ENCODE measurements around the gene SHF.

The SHF gene

DNA sequence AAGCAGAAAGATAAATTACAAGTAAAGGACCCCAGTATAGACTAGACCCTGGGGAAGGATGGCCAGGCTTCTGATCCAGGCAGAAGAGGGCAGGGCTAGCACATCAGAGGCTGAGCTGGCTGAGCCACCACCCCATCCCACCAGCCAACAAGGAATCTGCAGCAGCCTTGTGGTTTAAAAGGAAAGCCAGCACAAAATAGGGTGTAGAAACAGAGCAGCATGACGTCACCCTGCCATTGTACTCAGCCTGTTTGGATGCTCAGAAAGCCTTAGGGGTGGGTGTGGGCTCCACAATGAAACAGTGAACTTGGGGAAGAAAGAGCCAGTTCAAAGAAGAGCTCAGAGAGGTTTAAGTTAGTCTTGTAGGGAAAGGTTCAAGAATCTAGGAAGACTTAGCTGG, 29.8 kb downstream of the SHF start (continued):
- TF ChIP-seq ZNF449 (tag by site-specific recombination; IDR thresholded peaks at IDR 0.05): no peak
- TF ChIP-seq, protein P1, sequence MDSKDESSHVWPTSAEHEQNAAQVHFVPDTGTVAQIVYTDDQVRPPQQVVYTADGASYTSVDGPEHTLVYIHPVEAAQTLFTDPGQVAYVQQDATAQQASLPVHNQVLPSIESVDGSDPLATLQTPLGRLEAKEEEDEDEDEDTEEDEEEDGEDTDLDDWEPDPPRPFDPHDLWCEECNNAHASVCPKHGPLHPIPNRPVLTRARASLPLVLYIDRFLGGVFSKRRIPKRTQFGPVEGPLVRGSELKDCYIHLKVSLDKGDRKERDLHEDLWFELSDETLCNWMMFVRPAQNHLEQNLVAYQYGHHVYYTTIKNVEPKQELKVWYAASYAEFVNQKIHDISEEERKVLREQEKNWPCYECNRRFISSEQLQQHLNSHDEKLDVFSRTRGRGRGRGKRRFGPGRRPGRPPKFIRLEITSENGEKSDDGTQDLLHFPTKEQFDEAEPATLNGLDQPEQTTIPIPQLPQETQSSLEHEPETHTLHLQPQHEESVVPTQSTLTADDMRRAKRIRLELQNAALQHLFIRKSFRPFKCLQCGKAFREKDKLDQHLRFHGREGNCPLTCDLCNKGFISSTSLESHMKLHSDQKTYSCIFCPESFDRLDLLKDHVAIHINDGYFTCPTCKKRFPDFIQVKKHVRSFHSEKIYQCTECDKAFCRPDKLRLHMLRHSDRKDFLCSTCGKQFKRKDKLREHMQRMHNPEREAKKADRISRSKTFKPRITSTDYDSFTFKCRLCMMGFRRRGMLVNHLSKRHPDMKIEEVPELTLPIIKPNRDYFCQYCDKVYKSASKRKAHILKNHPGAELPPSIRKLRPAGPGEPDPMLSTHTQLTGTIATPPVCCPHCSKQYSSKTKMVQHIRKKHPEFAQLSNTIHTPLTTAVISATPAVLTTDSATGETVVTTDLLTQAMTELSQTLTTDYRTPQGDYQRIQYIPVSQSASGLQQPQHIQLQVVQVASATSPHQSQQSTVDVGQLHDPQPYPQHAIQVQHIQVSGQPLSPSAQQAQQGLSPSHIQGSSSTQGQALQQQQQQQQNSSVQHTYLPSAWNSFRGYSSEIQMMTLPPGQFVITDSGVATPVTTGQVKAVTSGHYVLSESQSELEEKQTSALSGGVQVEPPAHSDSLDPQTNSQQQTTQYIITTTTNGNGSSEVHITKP (tag by site-specific recombination; IDR thresholded peaks at IDR 0.05): 0 out of 2 replicates have a peak, but pooled peaks have one; percentile 10
- TF ChIP-seq PBX3 (CRISPR knock-in tag; IDR thresholded peaks at IDR 0.05): no peak
- TF ChIP-seq TSHZ1 (tag by site-specific recombination; IDR thresholded peaks at IDR 0.05; ENCODE audit: borderline replicate concordance): no peak
- no peak for TF ChIP-seq ZNF521 (tag by site-specific recombination; IDR thresholded peaks at IDR 0.05)
- TF ChIP-seq SP7 (tag by site-specific recombination; IDR thresholded peaks at IDR 0.05): peak; percentile 55
- TF ChIP-seq, protein P2, sequence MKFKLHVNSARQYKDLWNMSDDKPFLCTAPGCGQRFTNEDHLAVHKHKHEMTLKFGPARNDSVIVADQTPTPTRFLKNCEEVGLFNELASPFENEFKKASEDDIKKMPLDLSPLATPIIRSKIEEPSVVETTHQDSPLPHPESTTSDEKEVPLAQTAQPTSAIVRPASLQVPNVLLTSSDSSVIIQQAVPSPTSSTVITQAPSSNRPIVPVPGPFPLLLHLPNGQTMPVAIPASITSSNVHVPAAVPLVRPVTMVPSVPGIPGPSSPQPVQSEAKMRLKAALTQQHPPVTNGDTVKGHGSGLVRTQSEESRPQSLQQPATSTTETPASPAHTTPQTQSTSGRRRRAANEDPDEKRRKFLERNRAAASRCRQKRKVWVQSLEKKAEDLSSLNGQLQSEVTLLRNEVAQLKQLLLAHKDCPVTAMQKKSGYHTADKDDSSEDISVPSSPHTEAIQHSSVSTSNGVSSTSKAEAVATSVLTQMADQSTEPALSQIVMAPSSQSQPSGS (tag by site-specific recombination; IDR thresholded peaks at IDR 0.05; ENCODE audit: low read depth): peak; percentile 90
- no peak for TF ChIP-seq PRDM4 (tag by site-specific recombination; IDR thresholded peaks at IDR 0.05)
- TF ChIP-seq ZNF571 (tag by site-specific recombination; IDR thresholded peaks at IDR 0.05): no peak
- peak; percentile 54 for TF ChIP-seq ZBTB21 (tag by site-specific recombination; IDR thresholded peaks at IDR 0.05)
- no peak for TF ChIP-seq ZSCAN30 (tag by site-specific recombination; IDR thresholded peaks at IDR 0.05)
- TF ChIP-seq, protein P3, sequence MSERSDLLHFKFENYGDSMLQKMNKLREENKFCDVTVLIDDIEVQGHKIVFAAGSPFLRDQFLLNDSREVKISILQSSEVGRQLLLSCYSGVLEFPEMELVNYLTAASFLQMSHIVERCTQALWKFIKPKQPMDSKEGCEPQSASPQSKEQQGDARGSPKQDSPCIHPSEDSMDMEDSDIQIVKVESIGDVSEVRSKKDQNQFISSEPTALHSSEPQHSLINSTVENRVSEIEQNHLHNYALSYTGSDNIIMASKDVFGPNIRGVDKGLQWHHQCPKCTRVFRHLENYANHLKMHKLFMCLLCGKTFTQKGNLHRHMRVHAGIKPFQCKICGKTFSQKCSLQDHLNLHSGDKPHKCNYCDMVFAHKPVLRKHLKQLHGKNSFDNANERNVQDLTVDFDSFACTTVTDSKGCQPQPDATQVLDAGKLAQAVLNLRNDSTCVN (tag by site-specific recombination; optimal IDR thresholded peaks at IDR 0.05): no peak
- peak; percentile 66 for TF ChIP-seq ZNF629 (tag by site-specific recombination; IDR thresholded peaks at IDR 0.05)
- no peak for TF ChIP-seq ZNF404 (tag by site-specific recombination; IDR thresholded peaks at IDR 0.05)
- TF ChIP-seq PRDM1 (tag by site-specific recombination; IDR thresholded peaks at IDR 0.05): no peak
- TF ChIP-seq, protein P4, sequence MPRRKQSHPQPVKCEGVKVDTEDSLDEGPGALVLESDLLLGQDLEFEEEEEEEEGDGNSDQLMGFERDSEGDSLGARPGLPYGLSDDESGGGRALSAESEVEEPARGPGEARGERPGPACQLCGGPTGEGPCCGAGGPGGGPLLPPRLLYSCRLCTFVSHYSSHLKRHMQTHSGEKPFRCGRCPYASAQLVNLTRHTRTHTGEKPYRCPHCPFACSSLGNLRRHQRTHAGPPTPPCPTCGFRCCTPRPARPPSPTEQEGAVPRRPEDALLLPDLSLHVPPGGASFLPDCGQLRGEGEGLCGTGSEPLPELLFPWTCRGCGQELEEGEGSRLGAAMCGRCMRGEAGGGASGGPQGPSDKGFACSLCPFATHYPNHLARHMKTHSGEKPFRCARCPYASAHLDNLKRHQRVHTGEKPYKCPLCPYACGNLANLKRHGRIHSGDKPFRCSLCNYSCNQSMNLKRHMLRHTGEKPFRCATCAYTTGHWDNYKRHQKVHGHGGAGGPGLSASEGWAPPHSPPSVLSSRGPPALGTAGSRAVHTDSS (tag by site-specific recombination; IDR thresholded peaks at IDR 0.05): no peak
- no peak for TF ChIP-seq KLF7 (tag by site-specific recombination; IDR thresholded peaks at IDR 0.05; ENCODE audit: borderline replicate concordance)
- no peak for TF ChIP-seq ZSCAN5A (tag by site-specific recombination; IDR thresholded peaks at IDR 0.05)
- no peak for TF ChIP-seq ZBTB7A (tag by site-specific recombination; IDR thresholded peaks at IDR 0.05; ENCODE audit: low read depth)
- no peak; the same call in 1 of the 2 replicates for TF ChIP-seq ZFHX2 (tag by site-specific recombination; conservative IDR thresholded peaks at IDR 0.05)
- no peak for TF ChIP-seq ZNF19 (tag by site-specific recombination; IDR thresholded peaks at IDR 0.05; ENCODE audit: low read depth)
